HUES48 (cell line): ENCODE measurements around the gene SERPINE3.

ENCODE experiments used
- H3K27ac ChIP-seq: one replicate; pipeline ENCODE4 v1.7.0; 2013; ENCODE audit warnings: low read depth, low read length, inconsistent platforms
- H3K27me3 ChIP-seq: 2 replicates; pipeline ENCODE4 v1.6.1; 2013; ENCODE audit warnings: mild to moderate bottlenecking, low read length; ENCODE audit not compliant: control insufficient read depth, insufficient read depth
- H3K36me3 ChIP-seq: 2 replicates; pipeline ENCODE4 v1.6.1; 2013; ENCODE audit warnings: low read length; ENCODE audit not compliant: control insufficient read depth, insufficient read depth
- H3K4me1 ChIP-seq: 2 replicates; pipeline ENCODE4 v1.6.1; 2013; ENCODE audit warnings: mild to moderate bottlenecking, low read length; ENCODE audit not compliant: control insufficient read depth, insufficient read depth
- H3K4me3 ChIP-seq: 2 replicates; pipeline ENCODE4 v1.5.1; 2013; ENCODE audit warnings: mild to moderate bottlenecking, low read depth, low read length
- H3K9ac ChIP-seq: 2 replicates; pipeline ENCODE4 v1.6.1; 2013; ENCODE audit warnings: mild to moderate bottlenecking, low read depth, low read length, moderate library complexity
- H3K9me3 ChIP-seq: 2 replicates; pipeline ENCODE4 v1.6.1; 2013; ENCODE audit warnings: low read length; ENCODE audit not compliant: control insufficient read depth, insufficient read depth

Gene SERPINE3

DNA sequence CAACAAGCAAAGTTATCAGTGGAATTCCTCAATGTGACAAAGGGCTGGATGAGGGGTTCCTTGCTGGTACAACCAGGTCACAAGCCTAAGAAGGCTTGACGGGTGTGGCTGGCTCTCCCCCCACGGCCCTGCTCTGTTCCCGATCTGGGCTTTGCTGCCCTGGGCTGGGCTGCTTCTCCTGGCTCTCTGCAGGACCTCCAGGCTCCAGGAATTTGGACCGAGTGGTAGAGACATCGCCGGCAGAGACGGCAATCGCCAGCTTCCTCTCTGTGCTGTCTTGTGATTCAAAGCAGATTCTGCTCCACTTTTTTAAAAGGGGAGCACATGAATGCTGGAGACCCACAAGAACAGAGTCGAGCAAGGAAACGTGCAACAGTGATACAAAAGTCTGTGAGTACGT is at the start of gene SERPINE3:
Gene SERPINE3 (plus strand): TSS at position 338 of the 400 bp plus-strand sequence. CDS start 1,401 bp downstream, outside the sequence.
- Histone ChIP-seq H3K4me1 (0 out of 2 replicates have a peak, but pooled peaks cover 5% of the 10 kb centered on the region), H3K27me3 (no peaks in the 10 kb centered on the region), H3K4me3 (no peak within 1 kb of the TSS), H3K36me3 (no peaks in the 10 kb centered on the region), H3K9ac (no peak within 1 kb of the TSS), H3K9me3 (no peaks in the 10 kb centered on the region), H3K27ac (no peak within 1 kb of the TSS)

DNA sequence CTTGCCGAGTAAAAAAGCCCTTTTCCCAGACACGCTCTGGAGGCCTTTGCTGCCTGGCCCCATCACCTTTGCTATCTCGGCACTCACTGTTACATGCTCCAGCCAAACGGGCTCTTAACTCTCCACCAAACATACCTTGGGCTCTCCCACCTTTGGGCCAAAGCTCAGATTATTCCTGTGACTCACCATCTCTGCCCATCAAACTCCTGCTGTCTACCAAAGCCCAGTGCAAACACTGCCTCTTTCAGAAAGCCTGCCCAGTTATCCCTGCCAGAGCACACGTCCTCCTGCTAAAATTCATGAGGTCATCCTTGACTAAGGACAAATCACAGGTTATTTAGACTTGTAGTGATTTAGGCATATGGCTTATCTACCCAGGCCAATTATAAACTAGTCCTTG is 48.1 kb upstream of the SERPINE3 start:
- H3K36me3 ChIP-seq = no peaks in the 10 kb centered on the region
- no peak overlapping the region for H3K9ac ChIP-seq
- peaks cover 19% of the 10 kb centered on the region for H3K4me1 ChIP-seq
- H3K27ac ChIP-seq = no peak overlapping the region
- H3K27me3 ChIP-seq = no peaks in the 10 kb centered on the region
- no peak overlapping the region for H3K4me3 ChIP-seq
- H3K9me3 ChIP-seq = no peaks in the 10 kb centered on the region

DNA sequence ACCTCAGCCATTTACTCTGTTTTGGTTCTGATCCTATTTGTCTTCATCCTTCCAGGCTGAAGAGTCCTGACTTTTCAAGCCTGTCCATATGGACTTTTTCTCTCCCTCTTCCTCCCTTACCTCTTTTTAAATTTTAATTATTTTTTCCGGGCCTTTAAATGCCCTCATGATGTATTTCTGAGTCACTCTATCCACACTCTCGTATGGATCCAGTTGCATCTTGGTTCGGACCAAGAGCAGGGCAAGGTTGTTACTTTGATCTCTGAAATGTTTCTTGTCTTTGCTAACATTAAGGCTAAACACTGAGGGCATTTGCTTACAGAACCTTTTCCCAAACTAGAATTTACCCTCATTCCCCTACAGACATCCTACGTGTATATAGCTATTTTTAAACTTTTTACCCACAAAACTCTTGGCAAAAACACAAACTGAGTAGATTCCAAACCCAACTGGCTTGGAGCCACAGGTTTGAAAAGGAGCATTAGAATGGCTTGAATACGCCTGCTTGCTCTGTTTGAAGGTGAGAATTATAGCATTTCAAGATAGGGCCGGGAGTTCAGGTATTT is 47.4 kb upstream of the SERPINE3 start:
- Histone ChIP-seq H3K4me1 (peaks cover 23% of the 10 kb centered on the region), H3K27me3 (no peaks in the 10 kb centered on the region), H3K27ac (no peak overlapping the region), H3K36me3 (no peaks in the 10 kb centered on the region), H3K9me3 (no peaks in the 10 kb centered on the region), H3K9ac (no peak overlapping the region), H3K4me3 (no peak overlapping the region)

DNA sequence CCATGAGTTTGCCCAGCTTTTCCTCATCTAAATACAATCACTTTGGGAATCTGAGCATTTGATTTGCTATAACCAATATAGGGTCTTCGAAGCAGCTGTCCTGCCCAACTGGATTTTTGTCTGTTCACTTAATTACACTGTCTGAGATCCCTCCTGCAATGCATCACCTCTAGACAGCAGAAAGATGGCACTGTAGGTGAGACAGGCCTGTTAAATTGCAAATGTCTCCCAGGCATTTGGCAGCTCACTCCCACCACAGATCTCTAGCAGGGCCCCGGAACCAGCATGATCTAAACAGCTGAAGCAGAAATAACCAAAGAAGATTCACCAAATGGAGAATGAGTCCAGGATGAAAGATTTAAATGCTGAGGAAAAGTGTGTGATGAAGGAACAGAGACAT is 41.9 kb upstream of the SERPINE3 start:
- no peak overlapping the region for H3K4me3 ChIP-seq
- no peaks in the 10 kb centered on the region for H3K27me3 ChIP-seq
- H3K36me3 ChIP-seq = no peaks in the 10 kb centered on the region

DNA sequence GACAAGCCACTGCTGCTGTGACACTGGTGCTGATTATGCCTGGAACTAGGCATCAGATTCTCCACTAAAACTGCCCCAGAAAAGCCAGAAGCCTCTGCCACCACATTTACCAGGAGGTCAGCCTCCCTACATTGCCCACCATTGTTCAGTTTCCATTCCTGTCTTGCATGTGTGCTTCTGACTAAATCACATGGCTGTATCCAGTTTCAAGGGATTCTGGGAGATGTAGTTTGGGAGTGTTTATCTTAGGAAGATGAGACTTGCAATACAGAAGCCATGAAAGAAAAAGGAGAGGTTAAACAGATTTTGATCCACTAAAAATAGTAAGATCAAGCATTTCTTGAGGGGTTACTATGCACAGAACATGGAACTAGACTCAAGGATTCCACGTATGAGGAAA is 40.7 kb upstream of the SERPINE3 start:
- H3K27me3 ChIP-seq = no peaks in the 10 kb centered on the region
- no peak overlapping the region for H3K9ac ChIP-seq
- H3K27ac ChIP-seq = no peak overlapping the region
- no peaks in the 10 kb centered on the region for H3K9me3 ChIP-seq
- H3K36me3 ChIP-seq = no peaks in the 10 kb centered on the region
- H3K4me1 ChIP-seq = peaks cover 34% of the 10 kb centered on the region
- H3K4me3 ChIP-seq = no peak overlapping the region

More for the DNA sequence above, 41.9 kb upstream of the SERPINE3 start:
- Histone ChIP-seq H3K4me1 (peaks cover 27% of the 10 kb centered on the region), H3K9ac (no peak overlapping the region), H3K27ac (no peak overlapping the region), H3K9me3 (no peaks in the 10 kb centered on the region)

DNA sequence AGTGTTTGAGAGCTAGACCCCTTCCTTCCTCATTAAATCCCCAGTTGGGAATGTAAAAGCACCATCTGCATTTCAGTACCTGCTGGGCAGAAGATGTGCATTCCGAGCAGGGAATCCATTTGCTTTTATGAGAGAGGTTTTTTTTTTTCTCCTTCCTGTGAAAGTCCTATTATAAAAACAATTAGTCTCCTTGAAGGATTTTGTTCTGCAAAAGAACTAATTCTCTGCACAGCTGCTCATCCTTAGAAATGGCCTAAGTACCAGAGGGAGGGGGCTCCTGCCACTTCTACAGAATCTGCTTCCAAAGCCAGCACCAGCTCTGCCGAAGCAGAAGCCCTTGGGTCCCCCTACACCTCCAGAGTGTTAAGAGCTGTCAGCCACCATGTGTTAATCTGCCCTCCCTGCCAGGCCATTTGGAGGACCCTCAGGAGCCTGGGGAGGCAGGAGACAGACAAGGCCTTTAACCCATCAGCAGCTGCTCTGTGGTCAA is 36.4 kb upstream of the SERPINE3 start:
- peak overlapping the region; percentile 89 for H3K27ac ChIP-seq
- peak overlapping the region; percentile 43 for H3K4me3 ChIP-seq
- H3K9ac ChIP-seq = peak overlapping the region; percentile 41
- no peaks in the 10 kb centered on the region for H3K36me3 ChIP-seq
- no peaks in the 10 kb centered on the region for H3K27me3 ChIP-seq
- H3K9me3 ChIP-seq = no peaks in the 10 kb centered on the region
- H3K4me1 ChIP-seq = peaks cover 42% of the 10 kb centered on the region

DNA sequence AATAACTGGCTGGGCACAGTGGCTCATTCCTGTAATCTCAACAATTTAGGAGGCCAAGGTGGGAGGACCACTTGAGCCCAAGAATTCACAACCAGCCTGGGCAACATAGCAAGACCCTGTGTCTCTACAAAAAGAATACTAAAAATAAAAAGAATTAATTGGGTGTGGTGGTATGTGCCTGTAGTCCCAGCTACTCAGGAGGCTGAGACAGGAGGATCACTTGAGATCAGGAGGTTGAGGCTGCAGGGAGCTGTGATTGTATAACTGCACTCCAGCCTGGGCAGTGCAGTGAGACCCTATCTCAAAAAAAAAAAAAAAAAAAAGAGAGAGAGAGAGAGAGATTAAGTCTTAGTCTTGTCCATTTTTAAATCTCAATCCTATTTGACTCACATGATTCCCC is 35.6 kb upstream of the SERPINE3 start:
- no peaks in the 10 kb centered on the region for H3K36me3 ChIP-seq
- H3K27ac ChIP-seq = peak overlapping the region; percentile 89
- no peaks in the 10 kb centered on the region for H3K27me3 ChIP-seq
- H3K4me3 ChIP-seq = no peak overlapping the region
- H3K4me1 ChIP-seq = peaks cover 47% of the 10 kb centered on the region
- H3K9ac ChIP-seq = no peak overlapping the region; the same call in 1 of the 2 replicates
- no peaks in the 10 kb centered on the region for H3K9me3 ChIP-seq

DNA sequence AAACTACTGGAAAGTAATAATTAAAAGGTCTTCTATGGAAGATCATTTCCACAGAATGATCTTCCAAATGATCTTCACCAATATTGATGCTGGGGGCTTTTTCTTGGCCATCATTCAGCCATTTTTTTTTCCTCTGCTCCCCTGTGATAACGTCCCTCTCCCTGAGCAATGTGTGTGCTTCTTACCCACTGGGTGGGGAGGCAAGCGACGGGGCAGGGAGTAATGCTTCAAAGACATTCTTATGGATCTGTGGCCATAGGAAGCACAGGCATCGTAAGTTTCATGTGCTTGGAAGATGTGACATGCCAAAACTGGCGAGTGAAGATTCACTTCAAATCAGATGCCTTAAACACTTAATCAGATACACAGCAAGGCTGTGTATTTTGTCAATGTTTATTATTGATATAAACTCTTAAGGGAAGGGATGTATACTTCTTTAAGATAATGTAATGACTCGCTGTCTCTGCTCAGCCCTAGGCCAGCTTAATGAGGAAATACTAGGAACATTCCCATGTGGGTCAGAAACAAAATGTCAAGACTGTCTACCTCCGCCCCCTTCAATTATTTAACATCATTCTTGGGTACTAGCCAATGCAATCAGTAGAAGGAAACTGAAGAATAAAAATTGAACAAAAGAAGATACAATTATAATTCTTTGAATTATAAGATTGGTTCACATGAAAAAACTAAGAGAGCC is 34.1 kb upstream of the SERPINE3 start:
- H3K36me3 ChIP-seq = no peaks in the 10 kb centered on the region
- H3K9ac ChIP-seq = peak overlapping the region; percentile 33; the same call in 1 of the 2 replicates
- no peak overlapping the region for H3K4me3 ChIP-seq
- peak overlapping the region; percentile 89 for H3K27ac ChIP-seq
- no peaks in the 10 kb centered on the region for H3K27me3 ChIP-seq
- H3K4me1 ChIP-seq = peaks cover 47% of the 10 kb centered on the region
- no peaks in the 10 kb centered on the region for H3K9me3 ChIP-seq

DNA sequence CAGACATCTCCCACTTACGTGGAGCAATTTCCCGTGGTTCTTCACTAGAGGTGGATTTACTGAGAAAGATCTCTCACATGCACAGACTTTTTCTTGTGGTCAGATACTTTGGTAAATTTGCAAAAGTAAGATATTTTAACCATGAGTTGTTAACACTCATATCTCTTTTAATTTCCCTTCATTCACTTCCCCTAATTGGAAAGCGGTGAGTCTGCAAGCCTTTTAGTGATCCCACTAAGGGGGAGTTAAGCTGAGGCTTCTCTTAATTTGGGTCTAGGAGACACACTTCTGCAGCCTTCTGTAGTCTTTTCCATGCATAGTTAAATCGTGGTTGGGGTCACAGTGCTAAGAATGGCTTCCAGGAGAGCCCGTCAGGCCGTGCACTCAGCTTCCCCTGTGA is 30.7 kb upstream of the SERPINE3 start:
- no peaks in the 10 kb centered on the region for H3K27me3 ChIP-seq
- H3K9ac ChIP-seq = no peak overlapping the region
- no peaks in the 10 kb centered on the region for H3K36me3 ChIP-seq
- H3K27ac ChIP-seq = no peak overlapping the region
- H3K4me1 ChIP-seq = peaks cover 32% of the 10 kb centered on the region
- no peaks in the 10 kb centered on the region for H3K9me3 ChIP-seq
- no peak overlapping the region for H3K4me3 ChIP-seq

DNA sequence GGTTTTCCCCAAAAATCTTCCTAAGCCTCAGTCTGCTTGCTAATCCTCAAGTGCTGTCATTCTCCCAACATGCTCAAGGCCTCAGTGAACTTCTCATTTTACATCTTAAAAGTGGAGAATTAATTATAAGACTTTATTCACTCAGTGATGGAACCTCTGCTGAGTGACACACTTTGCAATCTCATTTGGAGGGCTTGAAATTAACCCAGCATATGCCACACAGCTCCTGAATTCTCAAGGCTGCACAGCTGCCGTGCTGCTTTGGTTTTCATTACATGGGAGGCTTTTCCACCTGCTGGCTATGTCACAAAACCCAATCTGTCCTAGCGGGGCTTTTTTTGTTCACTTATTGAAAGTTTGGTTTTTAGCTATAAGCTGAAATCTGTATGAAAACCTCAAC is 28.3 kb upstream of the SERPINE3 start:
- Histone ChIP-seq H3K27me3 (no peaks in the 10 kb centered on the region), H3K9me3 (no peaks in the 10 kb centered on the region), H3K4me3 (no peak overlapping the region), H3K4me1 (peaks cover 25% of the 10 kb centered on the region), H3K27ac (no peak overlapping the region), H3K36me3 (no peaks in the 10 kb centered on the region), H3K9ac (no peak overlapping the region)

DNA sequence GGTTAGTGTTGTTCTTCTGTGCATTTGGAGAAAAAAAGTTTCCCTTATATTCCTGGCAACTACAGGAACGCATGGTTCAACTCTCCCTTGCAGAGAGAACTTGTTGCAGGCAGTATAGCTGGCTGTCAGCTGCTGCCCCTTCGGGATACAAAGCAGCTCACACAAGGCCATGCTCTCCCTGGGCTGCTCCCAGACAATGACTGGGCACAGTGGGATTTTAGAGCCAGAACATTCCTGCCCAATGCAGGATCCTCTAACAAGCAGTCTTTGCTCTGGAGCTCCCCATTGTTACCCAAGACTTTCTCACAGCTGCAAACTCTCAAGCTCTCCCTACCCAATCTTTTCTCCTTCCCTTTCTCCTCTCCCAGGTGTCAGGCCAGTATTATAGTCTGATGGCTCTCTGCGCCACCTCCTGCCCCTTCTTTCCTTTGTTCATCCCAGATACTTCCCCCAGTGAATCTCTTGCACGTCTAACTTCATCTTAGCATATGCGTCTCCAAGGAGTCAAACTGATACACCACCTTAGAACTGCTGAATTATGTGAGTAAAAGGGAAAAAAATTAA is 27.5 kb upstream of the SERPINE3 start:
- no peaks in the 10 kb centered on the region for H3K9me3 ChIP-seq
- H3K27me3 ChIP-seq = no peaks in the 10 kb centered on the region
- no peak overlapping the region for H3K9ac ChIP-seq
- no peak overlapping the region for H3K4me3 ChIP-seq
- peaks cover 25% of the 10 kb centered on the region for H3K4me1 ChIP-seq
- H3K36me3 ChIP-seq = no peaks in the 10 kb centered on the region
- peak overlapping the region; percentile 16 for H3K27ac ChIP-seq
